Spleen (tissue), 11 donors: ENCODE data around the gene FDXACB1. TPM values are rescaled to one million over a fixed set of nuclear protein-coding genes. Genes with fewer than 3 reads are reported as not detected.

Source experiments
- DNase-seq: peaks from one replicate; pipeline ENCODE4 v3.0.0-alpha.2; 2020
- H3K27ac ChIP-seq, 8 donors: fragments of 200-600 bp; sonication (generic) in 7 of 8; 1 replicate in 4 of 8; 2 replicates in 4 of 8; pipeline versions ENCODE4 v1.5.0 to v1.8.0; 2016 to 2021; ENCODE audit warnings: inconsistent platforms in 4 of 8, mild to moderate bottlenecking in 4 of 8, moderate library complexity in 1 of 8
- H3K27me3 ChIP-seq, 7 donors: fragments of 200-600 bp; sonication (generic) in 6 of 7; replicated peaks in 1 of 7; 1 replicate in 4 of 7; 2 replicates in 3 of 7; pipeline versions ENCODE4 v1.5.0 to v1.8.0; 2016 to 2021; ENCODE audit warnings: inconsistent platforms in 3 of 7, mild to moderate bottlenecking in 1 of 7
- H3K36me3 ChIP-seq, 6 donors: fragments of 200-600 bp; sonication (generic) in 5 of 6; 1 replicate in 4 of 6; 2 replicates in 2 of 6; pipeline versions ENCODE4 v1.5.0 to v1.8.0; 2016 to 2021; ENCODE audit warnings: inconsistent platforms in 2 of 6
- H3K4me1 ChIP-seq, 6 donors: fragments of 200-600 bp; sonication (generic) in 5 of 6; 1 replicate in 3 of 6; 2 replicates in 3 of 6; pipeline versions ENCODE4 v1.5.0 to v1.8.0; 2016 to 2021; ENCODE audit warnings: inconsistent platforms in 3 of 6
- H3K4me3 ChIP-seq, 8 donors: fragments of 200-600 bp; sonication (generic) in 7 of 8; 1 replicate in 4 of 8; 2 replicates in 4 of 8; pipeline versions ENCODE4 v1.5.0 to v1.8.0; 2016 to 2021; ENCODE audit warnings: inconsistent platforms in 4 of 8, mild to moderate bottlenecking in 4 of 8, moderate library complexity in 2 of 8
- H3K9me3 ChIP-seq, 8 donors: fragments of 200-600 bp; sonication (generic) in 7 of 8; 1 replicate in 4 of 8; 2 replicates in 4 of 8; pipeline versions ENCODE4 v1.5.0 to v1.8.0; 2016 to 2021; ENCODE audit warnings: inconsistent platforms in 4 of 8
- CTCF ChIP-seq, 11 experiments: fragments of 200-600 bp in 7 of 11; fragments of 450-650 bp in 4 of 11; sonication (generic) in 4 of 11; IDR thresholded peaks in 8 of 11; conservative IDR thresholded peaks in 3 of 11; 1 replicate in 7 of 11; 2 replicates in 4 of 11; pipeline versions ENCODE4 v1.4.0 to v1.8.0; 2016 to 2021; ENCODE audit warnings: antibody characterized with exemption in 11 of 11, inconsistent platforms in 4 of 11, mild to moderate bottlenecking in 1 of 11
- POLR2A ChIP-seq, 3 donors: fragments of 450-650 bp; IDR thresholded peaks; one replicate each; pipeline ENCODE4 v1.5.1; 2017; ENCODE audit warnings: antibody characterized with exemption in 3 of 3, mild to moderate bottlenecking in 1 of 3
- POLR2AphosphoS5 ChIP-seq, 3 donors: sonication (generic); formaldehyde crosslinking; IDR thresholded peaks; one replicate each; pipeline ENCODE4 v1.5.1; 2017; ENCODE audit warnings: antibody characterized with exemption in 3 of 3
- WGBS, 5 donors: extraction: QIAGEN DNeasy Blood & Tissue Kit in 3 of 5; methylation state at CpG; one replicate each; pipeline versions ENCODE4 v1.1.5 to v1.1.7; 2013 to 2018; 5-methylcytosine and 5-hydroxymethylcytosine counted together
- intact Hi-C: fragments of 100-400 bp; cut with DNase I; formaldehyde crosslinking; loops from one replicate; pipeline ENCODE4 v1.15.0; 2023; ENCODE audit warnings: low total_unique reads
- polyA plus RNA-seq, 3 donors: library from polyadenylated mRNA; stranded (reverse); fragments of 200-250 nt; gene quantifications; one replicate each; pipeline ENCODE4 v1.2.1, GENCODE V29; 2013
- total RNA-seq, 7 donors: library from RNA; depleted of rRNA in 3 of 7; stranded (reverse); fragments of >200 nt in 3 of 7; fragmentation: NEBNext Ultra II Directional in 4 of 7; extraction: Animal tissue kit (Norgen Biotek cat#: 25700) in 4 of 7; gene quantifications; one replicate each; pipeline versions ENCODE4 v1.1.0 to v1.2.1, GENCODE V29; 2016 to 2021
- donor health status: healthy with polysubstance abuse.
- donor health status: DM: no; HTN: no; CAD: no; lungs with moderate emphysema.
- donor health status: DM: no; HTN: no; CAD: no.
- donor health status: Bipolar disorder and iron deficiency.
- donor health status: healthy.
- donor health status: DM: no; HTN: no; CAD: no.
- donor health status: DM: yes; HTN: yes; CAD: no.

FDXACB1 gene
- total and polyA plus RNA-seq, 10 donors: 1.9 to 4.1 (median 3.6) TPM

GRCh38 chr11:111836721-111837120 is 42.2 kb downstream of the FDXACB1 start:
- Histone ChIP-seq H3K36me3 (peaks cover 2 to 91% (median 38%) of the 10 kb centered on the region in 6 donors), H3K27ac (no peak overlapping the region), H3K27me3 (no peaks in the 10 kb centered on the region), H3K4me1 (peaks cover 0 to 8% (median 3%) of the 10 kb centered on the region in 6 donors), H3K9me3 (no peaks in the 10 kb centered on the region), H3K4me3 (no peak overlapping the region)
- intact Hi-C loops: no loop called here
- no peak for DNase-seq
- no peak for TF ChIP-seq POLR2AphosphoS5 (IDR thresholded peaks at IDR 0.05)
- no peak for TF ChIP-seq CTCF (IDR thresholded peaks at IDR 0.05 in 8 of 11, conservative IDR thresholded peaks at IDR 0.05 in 3 of 11)
- no peak for TF ChIP-seq POLR2A (IDR thresholded peaks at IDR 0.05)
- WGBS, 5 donors: 85 to 95% (median 92%) methylated on average over 1 of the region's 1 CpG

GRCh38 chr11:111836162-111836561 is 42.8 kb downstream of the FDXACB1 start:
- Histone ChIP-seq H3K4me3 (no peak overlapping the region), H3K36me3 (peaks cover 2 to 96% (median 39%) of the 10 kb centered on the region in 6 donors), H3K27me3 (no peaks in the 10 kb centered on the region), H3K27ac (no peak overlapping the region), H3K4me1 (peaks cover 0 to 2% (median under 1%) of the 10 kb centered on the region in 6 donors), H3K9me3 (no peaks in the 10 kb centered on the region)
- DNase-seq: no peak
- WGBS, 5 donors: 73 to 90% (median 86%) methylated on average over 1 of the region's 1 CpG
- intact Hi-C loops: no loop called here
- TF ChIP-seq CTCF (IDR thresholded peaks at IDR 0.05 in 8 of 11, conservative IDR thresholded peaks at IDR 0.05 in 3 of 11) (no peak), POLR2A (IDR thresholded peaks at IDR 0.05) (no peak), POLR2AphosphoS5 (IDR thresholded peaks at IDR 0.05) (no peak)

GRCh38 chr11:111835665-111836064 is 43.3 kb downstream of the FDXACB1 start:
- intact Hi-C loops: no loop called here
- Histone ChIP-seq H3K36me3 (peaks cover 2 to 99% (median 44%) of the 10 kb centered on the region in 6 donors), H3K9me3 (no peaks in the 10 kb centered on the region), H3K4me1 (no peaks in the 10 kb centered on the region), H3K27me3 (no peaks in the 10 kb centered on the region), H3K27ac (no peak overlapping the region), H3K4me3 (no peak overlapping the region)
- no peak for TF ChIP-seq POLR2AphosphoS5 (IDR thresholded peaks at IDR 0.05)
- TF ChIP-seq CTCF (IDR thresholded peaks at IDR 0.05 in 8 of 11, conservative IDR thresholded peaks at IDR 0.05 in 3 of 11): no peak
- no peak for DNase-seq
- WGBS, 5 donors: 96 to 97% (median 96%) methylated on average over 7 of the region's 7 CpGs

- H3K4me1 ChIP-seq: no peaks in the 10 kb centered on the region
- no peak overlapping the region for H3K27ac ChIP-seq
- H3K4me3 ChIP-seq: no peak overlapping the region
- DNase-seq: no peak
- H3K27me3 ChIP-seq: no peaks in the 10 kb centered on the region
- H3K36me3 ChIP-seq: peaks cover 2 to 98% (median 41%) of the 10 kb centered on the region in 6 donors
- intact Hi-C loops: no loop called here
- WGBS, 5 donors: 94 to 97% (median 95%) methylated on average over 3 of the region's 3 CpGs
- H3K9me3 ChIP-seq: no peaks in the 10 kb centered on the region
- TF ChIP-seq POLR2A (IDR thresholded peaks at IDR 0.05) (no peak), CTCF (IDR thresholded peaks at IDR 0.05 in 8 of 11, conservative IDR thresholded peaks at IDR 0.05 in 3 of 11) (no peak), POLR2AphosphoS5 (IDR thresholded peaks at IDR 0.05) (no peak)
These were observed 44.4 kb downstream of the FDXACB1 start for GRCh38 chr11:111834432-111835163.
